Fibroblast of lung (primary cell): ENCODE results near the gene PTX4. TPM values are rescaled to one million over a fixed set of nuclear protein-coding genes. Genes with fewer than 3 reads are reported as not detected.

Experiments used
- DNase-seq, 2 donors: peaks; one replicate each; pipeline versions ENCODE4 v3.0.0 to v3.0.0-alpha.2; 2010; ENCODE audit warnings: low read depth in 2 of 2
- H2AFZ ChIP-seq: 2 replicates; pipeline ENCODE4 v1.5.1; 2012; ENCODE audit warnings: low read length, control low read depth, inconsistent platforms
- H3K27ac ChIP-seq: 2 replicates; pipeline ENCODE4 v1.5.1; 2011; ENCODE audit warnings: low read length, control low read depth; ENCODE audit not compliant: insufficient read depth
- H3K27me3 ChIP-seq: 2 replicates; pipeline ENCODE4 v1.5.1; 2011; ENCODE audit warnings: mild to moderate bottlenecking, low read length; ENCODE audit not compliant: control insufficient read depth, insufficient read depth
- H3K36me3 ChIP-seq: 2 replicates; pipeline ENCODE4 v1.5.1; 2011; ENCODE audit warnings: low read length; ENCODE audit not compliant: control insufficient read depth, insufficient read depth
- H3K4me1 ChIP-seq: 2 replicates; pipeline ENCODE4 v1.5.1; 2011; ENCODE audit warnings: low read length; ENCODE audit not compliant: control insufficient read depth, insufficient read depth; ENCODE audit errors: extremely low read depth
- H3K4me2 ChIP-seq: 2 replicates; pipeline ENCODE4 v1.5.1; 2011; ENCODE audit warnings: low read length, control low read depth; ENCODE audit not compliant: insufficient read depth; ENCODE audit errors: extremely low read depth
- H3K4me3 ChIP-seq, 4 experiments: fragments of 200-600 bp in 1 of 4; sonication (generic) in 1 of 4; replicated peaks in 1 of 4; 2 replicates each; pipeline ENCODE4 v1.5.1; 2011 to 2016; ENCODE audit warnings: low read length in 4 of 4, low read depth in 3 of 4, mild to moderate bottlenecking in 3 of 4, control low read depth in 2 of 4, inconsistent platforms in 1 of 4, mixed read lengths in 1 of 4; ENCODE audit not compliant: insufficient read depth in 1 of 4; ENCODE audit errors: control extremely low read depth in 1 of 4
- H3K79me2 ChIP-seq: 2 replicates; pipeline ENCODE4 v1.5.1; 2012; ENCODE audit warnings: mild to moderate bottlenecking, low read length, inconsistent platforms; ENCODE audit not compliant: control insufficient read depth, insufficient read depth
- H3K9ac ChIP-seq: 2 replicates; pipeline ENCODE4 v1.5.1; 2011; ENCODE audit warnings: mild to moderate bottlenecking, low read length, control low read depth; ENCODE audit not compliant: insufficient read depth
- H3K9me3 ChIP-seq: 2 replicates; pipeline ENCODE4 v1.5.1; 2012; ENCODE audit warnings: low read depth, low read length; ENCODE audit not compliant: control insufficient read depth, insufficient read depth
- H4K20me1 ChIP-seq: 2 replicates; pipeline ENCODE4 v1.5.1; 2011; ENCODE audit warnings: low read length; ENCODE audit not compliant: control insufficient read depth, insufficient read depth; ENCODE audit errors: extremely low read depth
- EZH2 ChIP-seq: IDR thresholded peaks from 2 replicates; pipeline ENCODE4 v1.5.1; 2012; ENCODE audit warnings: low read length, control low read depth, mild to moderate bottlenecking; ENCODE audit errors: missing control alignments
- polyA plus RNA-seq, 2 donors: library from polyadenylated mRNA; depleted of rRNA in 1 of 2; stranded (reverse) in 1 of 2; unstranded in 1 of 2; fragments of >200 nt; gene quantifications; 2 replicates each; pipeline ENCODE4 v1.2.1, GENCODE V29; 2011 to 2012; ENCODE audit warnings: missing spikeins in 1 of 2
- total RNA-seq: library from RNA; depleted of rRNA; stranded (reverse); fragments of >200 nt; gene quantifications from 2 replicates; pipeline ENCODE4 v1.2.1, GENCODE V29; 2014
- TF ChIP-seq, protein P1 (sequence below), 2 donors: IDR thresholded peaks in 1 of 2; conservative IDR thresholded peaks in 1 of 2; 1 replicate in 1 of 2; 2 replicates in 1 of 2; pipeline ENCODE4 v1.5.1; 2011 to 2012; ENCODE audit warnings: low read length in 2 of 2, control low read depth in 1 of 2, inconsistent platforms in 1 of 2, low read depth in 1 of 2, mild to moderate bottlenecking in 1 of 2

Gene PTX4
- total and polyA plus RNA-seq, 2 donors (not counting 1 experiment from before 2014, with no cell fraction given), result not detected

- no peaks in the 10 kb centered on the region for H3K79me2 ChIP-seq
- no peak overlapping the region for H3K4me2 ChIP-seq
- no peak overlapping the region for H3K9ac ChIP-seq
- TF ChIP-seq, protein P1, sequence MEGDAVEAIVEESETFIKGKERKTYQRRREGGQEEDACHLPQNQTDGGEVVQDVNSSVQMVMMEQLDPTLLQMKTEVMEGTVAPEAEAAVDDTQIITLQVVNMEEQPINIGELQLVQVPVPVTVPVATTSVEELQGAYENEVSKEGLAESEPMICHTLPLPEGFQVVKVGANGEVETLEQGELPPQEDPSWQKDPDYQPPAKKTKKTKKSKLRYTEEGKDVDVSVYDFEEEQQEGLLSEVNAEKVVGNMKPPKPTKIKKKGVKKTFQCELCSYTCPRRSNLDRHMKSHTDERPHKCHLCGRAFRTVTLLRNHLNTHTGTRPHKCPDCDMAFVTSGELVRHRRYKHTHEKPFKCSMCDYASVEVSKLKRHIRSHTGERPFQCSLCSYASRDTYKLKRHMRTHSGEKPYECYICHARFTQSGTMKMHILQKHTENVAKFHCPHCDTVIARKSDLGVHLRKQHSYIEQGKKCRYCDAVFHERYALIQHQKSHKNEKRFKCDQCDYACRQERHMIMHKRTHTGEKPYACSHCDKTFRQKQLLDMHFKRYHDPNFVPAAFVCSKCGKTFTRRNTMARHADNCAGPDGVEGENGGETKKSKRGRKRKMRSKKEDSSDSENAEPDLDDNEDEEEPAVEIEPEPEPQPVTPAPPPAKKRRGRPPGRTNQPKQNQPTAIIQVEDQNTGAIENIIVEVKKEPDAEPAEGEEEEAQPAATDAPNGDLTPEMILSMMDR (conservative IDR thresholded peaks at IDR 0.05 in 1 of 2, IDR thresholded peaks at IDR 0.05 in 1 of 2; ENCODE audit: low read depth in 1 of 2, low read length in 2 of 2), result no peak
- TF ChIP-seq EZH2, result no peak
- H3K9me3 ChIP-seq, result no peaks in the 10 kb centered on the region
- peaks cover 31% of the 10 kb centered on the region for H3K36me3 ChIP-seq
- H3K27ac ChIP-seq, result no peak overlapping the region
- no peak overlapping the region for H3K4me3 ChIP-seq
- no peaks in the 10 kb centered on the region for H3K4me1 ChIP-seq
- H2AFZ ChIP-seq, result no peak overlapping the region
- H3K27me3 ChIP-seq, result no peaks in the 10 kb centered on the region
- no peaks in the 10 kb centered on the region for H4K20me1 ChIP-seq
- DNase-seq, result no peak
These were observed 17.2 kb upstream of the PTX4 start for GRCh38 chr16:1505912-1506311.

DNA sequence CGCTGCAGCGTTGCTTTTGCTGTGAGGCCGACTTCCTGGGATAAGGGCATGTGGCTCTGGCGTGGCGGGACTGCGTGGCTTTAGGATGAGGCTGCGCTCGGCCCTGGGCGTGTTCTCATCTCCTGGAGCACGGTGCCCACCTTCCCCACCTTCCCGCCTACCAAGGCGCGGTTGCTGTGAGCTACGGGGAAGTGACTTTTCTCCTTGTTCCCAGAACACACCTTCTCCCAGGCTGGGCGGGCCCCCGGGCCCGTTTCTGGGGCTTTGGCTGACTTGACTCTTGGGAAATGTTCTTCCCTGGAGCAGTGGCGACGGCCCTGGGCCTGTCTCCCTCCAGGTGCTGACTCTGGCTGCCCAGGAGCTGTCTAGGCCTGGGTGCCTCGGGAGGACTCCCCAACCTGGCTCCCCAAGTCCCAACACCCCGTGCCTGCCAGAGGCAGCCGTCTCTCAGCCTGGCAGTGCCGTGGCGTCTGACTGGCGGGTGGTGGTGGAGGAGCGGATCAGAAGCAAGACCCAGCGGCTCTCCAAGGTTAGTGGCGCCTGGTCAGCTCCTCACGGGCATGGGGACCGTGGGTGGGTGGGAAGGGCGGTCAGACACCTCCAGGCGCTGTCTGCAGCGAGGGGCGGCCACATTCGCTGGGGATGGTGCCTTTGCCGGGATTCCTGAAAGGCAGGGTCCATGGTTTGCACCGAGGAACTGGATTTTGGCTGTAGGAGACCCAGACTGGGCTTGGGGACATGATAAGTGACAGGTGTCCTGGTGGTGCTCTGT lies 16.5 kb upstream of the PTX4 start:
- Histone ChIP-seq H3K9ac (peak overlapping the region; percentile 23), H4K20me1 (no peaks in the 10 kb centered on the region), H3K9me3 (no peaks in the 10 kb centered on the region), H3K4me2 (no peak overlapping the region), H3K79me2 (no peaks in the 10 kb centered on the region), H3K27me3 (no peaks in the 10 kb centered on the region), H3K36me3 (peaks cover 28% of the 10 kb centered on the region), H2AFZ (no peak overlapping the region), H3K4me3 (no peak overlapping the region), H3K27ac (no peak overlapping the region), H3K4me1 (no peaks in the 10 kb centered on the region)
- TF ChIP-seq, protein P1 (conservative IDR thresholded peaks at IDR 0.05 in 1 of 2, IDR thresholded peaks at IDR 0.05 in 1 of 2; ENCODE audit: low read depth in 1 of 2, low read length in 2 of 2), result no peak
- TF ChIP-seq EZH2, result no peak
- DNase-seq, result no peak

- H2AFZ ChIP-seq, result no peak overlapping the region
- H3K27me3 ChIP-seq, result no peaks in the 10 kb centered on the region
- H3K4me3 ChIP-seq, result no peak overlapping the region
- no peak overlapping the region for H3K9ac ChIP-seq
- TF ChIP-seq, protein P1 (conservative IDR thresholded peaks at IDR 0.05 in 1 of 2, IDR thresholded peaks at IDR 0.05 in 1 of 2; ENCODE audit: low read depth in 1 of 2, low read length in 2 of 2), result no peak
- TF ChIP-seq EZH2, result no peak
- H3K9me3 ChIP-seq, result no peaks in the 10 kb centered on the region
- H3K79me2 ChIP-seq, result no peaks in the 10 kb centered on the region
- H3K27ac ChIP-seq, result no peak overlapping the region
- H3K36me3 ChIP-seq, result peaks cover 29% of the 10 kb centered on the region
- no peaks in the 10 kb centered on the region for H4K20me1 ChIP-seq
- H3K4me1 ChIP-seq, result no peaks in the 10 kb centered on the region
- DNase-seq, result no peak
- H3K4me2 ChIP-seq, result no peak overlapping the region
These were observed 14.6 kb upstream of the PTX4 start for GRCh38 chr16:1503110-1503955.
